K562 (cell line): Measurements from ENCODE around the gene ACTN1. TPM values are rescaled to one million over a fixed set of nuclear protein-coding genes. Genes with fewer than 3 reads are reported as not detected.

Experiments
- ATAC-seq: fragments of 200-7000 bp; cut with Tn5 transposase; 3 replicates; pipeline ENCODE4 v1.9.1; 2020; ENCODE audit warnings: moderate library complexity
- BruUV-seq: library from RNA; stranded (reverse); fragments of 400-500 nt; replicated peaks from 2 replicates; lab custom pipeline; 2021; lab: Mats Ljungman, UMichigan
- CTCF ChIA-PET: fragments of 300-600 bp; formaldehyde crosslinking; extraction: SDS; loops from one replicate; lab custom pipeline; 2021; ENCODE audit warnings: low intra/inter-chr PET ratio; lab: Yijun Ruan, JAX
- POLR2A ChIA-PET: fragments of 300-600, 350-650 bp; sonication (Branson Sonifier 250); formaldehyde crosslinking; extraction: SDS; loops from one replicate; lab custom pipeline; 2021; ENCODE audit warnings: antibody characterized with exemption, inconsistent platforms; lab: Yijun Ruan, JAX
- DNase-seq, 4 experiments: peaks; one replicate each; pipeline versions ENCODE4 v3.0.0 to v3.0.0-alpha.2; 2011 to 2018; ENCODE audit warnings: low spot score in 3 of 4, mixed read lengths in 3 of 4; ENCODE audit errors: extremely low read depth in 1 of 4
- FAIRE-seq: peaks from 2 replicates; lab custom pipeline; 2011; peaks lifted over from hg19 to GRCh38; lab: Jason Lieb, UNC
- H2AFZ ChIP-seq: 2 replicates; pipeline ENCODE4 v1.6.0; 2011; ENCODE audit warnings: low read depth, low read length, control low read depth, inconsistent platforms
- H3K27ac ChIP-seq: fragments of 200-600 bp; 3 replicates; pipeline ENCODE4 v1.8.0; 2011; ENCODE audit warnings: low read depth, mild to moderate bottlenecking, control low read depth, inconsistent platforms, low read length, moderate library complexity, mixed read lengths; ENCODE audit errors: extremely low read depth
- H3K27me3 ChIP-seq, 2 experiments: fragments of 300-600 bp in 1 of 2; 2 replicates in 1 of 2; 3 replicates in 1 of 2; pipeline versions ENCODE4 v1.6.0 to v1.8.0; 2011; ENCODE audit warnings: inconsistent platforms in 2 of 2, low read length in 2 of 2, mild to moderate bottlenecking in 1 of 2, mixed read lengths in 1 of 2, moderate library complexity in 1 of 2; ENCODE audit not compliant: control insufficient read depth in 2 of 2, insufficient read depth in 2 of 2
- H3K36me3 ChIP-seq: fragments of 300-600 bp; 3 replicates; pipeline ENCODE4 v1.8.0; 2011; ENCODE audit warnings: mild to moderate bottlenecking, low read length, inconsistent platforms; ENCODE audit not compliant: control insufficient read depth, insufficient read depth
- H3K4me1 ChIP-seq, 2 experiments: fragments of 200-600 bp in 1 of 2; replicated peaks in 1 of 2; 2 replicates in 1 of 2; 3 replicates in 1 of 2; pipeline versions ENCODE4 v1.5.1 to v1.8.0; 2011; ENCODE audit warnings: inconsistent platforms in 2 of 2, low read length in 2 of 2, mild to moderate bottlenecking in 1 of 2, mixed read lengths in 1 of 2, moderate library complexity in 1 of 2; ENCODE audit not compliant: control insufficient read depth in 2 of 2, insufficient read depth in 2 of 2
- H3K4me2 ChIP-seq: 2 replicates; pipeline ENCODE4 v1.6.1; 2011; ENCODE audit warnings: low read length, control low read depth, inconsistent platforms, mixed read lengths; ENCODE audit not compliant: insufficient read depth
- H3K4me3 ChIP-seq: fragments of 200-600 bp; sonication (generic), shearing (Covaris generic); 2 replicates; pipeline ENCODE4 v1.5.1; 2016; ENCODE audit warnings: control low read depth, inconsistent platforms
- H3K79me2 ChIP-seq: fragments of 200-600 bp; 3 replicates; pipeline ENCODE4 v1.8.0; 2011; ENCODE audit warnings: low read length, inconsistent platforms; ENCODE audit not compliant: control insufficient read depth, insufficient read depth
- H3K9ac ChIP-seq, 2 experiments: 2 replicates each; pipeline versions ENCODE4 v1.6.0 to v1.6.1; 2011; ENCODE audit warnings: low read depth in 2 of 2, low read length in 2 of 2, control low read depth in 1 of 2, inconsistent platforms in 1 of 2, mild to moderate bottlenecking in 1 of 2, mixed read lengths in 1 of 2; ENCODE audit not compliant: insufficient read depth in 1 of 2
- H3K9me1 ChIP-seq: one replicate; pipeline ENCODE4 v1.6.0; 2011; ENCODE audit warnings: inconsistent platforms, mild to moderate bottlenecking, low read length, moderate library complexity; ENCODE audit not compliant: control insufficient read depth, insufficient read depth
- H3K9me3 ChIP-seq: replicated peaks from 2 replicates; pipeline ENCODE4 v1.5.1; 2011; ENCODE audit warnings: low read depth, low read length, inconsistent platforms; ENCODE audit not compliant: control insufficient read depth, insufficient read depth
- H4K20me1 ChIP-seq: replicated peaks from 2 replicates; pipeline ENCODE4 v1.6.1; 2011; ENCODE audit warnings: low read length, inconsistent platforms, mixed read lengths; ENCODE audit not compliant: control insufficient read depth, insufficient read depth
- BCOR ChIP-seq: fragments of 450-650 bp; IDR thresholded peaks from 2 replicates; pipeline ENCODE4 v1.6.1; 2016
- CEBPG ChIP-seq, 3 experiments: fragments of 200-800 bp in 1 of 3; sonication (Bioruptor generic) in 1 of 3; sonication (generic) in 1 of 3; formaldehyde crosslinking in 1 of 3; IDR thresholded peaks in 2 of 3; conservative IDR thresholded peaks in 1 of 3; 2 replicates each; pipeline versions ENCODE4 v1.6.1 to v1.8.0; 2016 to 2022; ENCODE audit warnings: missing compliant biosample characterization in 2 of 3, missing genetic modification characterization in 2 of 3, mild to moderate bottlenecking in 1 of 3, missing genetic modification reagents in 1 of 3
- CREBBP ChIP-seq: IDR thresholded peaks from one replicate; pipeline ENCODE4 v1.6.1; 2012; ENCODE audit warnings: low read depth, mild to moderate bottlenecking, control low read depth, inconsistent platforms, low read length
- KDM1A ChIP-seq, 2 experiments: fragments of 450-650 bp; IDR thresholded peaks; 2 replicates each; pipeline ENCODE4 v1.6.1; 2016; ENCODE audit warnings: mild to moderate bottlenecking in 2 of 2
- RBM25 ChIP-seq: fragments of 200-400 bp; formaldehyde crosslinking; IDR thresholded peaks from 2 replicates; pipeline ENCODE4 v1.6.1; 2018; ENCODE audit warnings: low read length, low read depth, moderate library complexity; ENCODE audit not compliant: severe bottlenecking
- U2AF2 ChIP-seq: fragments of 200-400 bp; formaldehyde crosslinking; optimal IDR thresholded peaks from 2 replicates; pipeline ENCODE3; 2017; ENCODE audit warnings: low read depth, mild to moderate bottlenecking, low read length
- ZNF121 ChIP-seq: sonication (generic); formaldehyde crosslinking; conservative IDR thresholded peaks from 2 replicates; pipeline ENCODE4 v1.8.0; 2022; ENCODE audit warnings: missing genetic modification reagents
- ZNF668 ChIP-seq: fragments of 250-450 bp; sonication (Bioruptor Pico); IDR thresholded peaks from 2 replicates; pipeline ENCODE4 v1.8.0; 2022; ENCODE audit warnings: mild to moderate bottlenecking, inconsistent platforms
- WGBS: fragments of 100-300 bp; shearing (Covaris generic); methylation state at CpG from one replicate; pipeline ENCODE4 v1.1.6; 2016; ENCODE audit warnings: low coverage, mixed read lengths; ENCODE audit not compliant: insufficient coverage; ENCODE audit errors: missing lambda C conversion rate; 5-methylcytosine and 5-hydroxymethylcytosine counted together
- in situ Hi-C: fragments of 300-500 bp; cut with MboI; formaldehyde crosslinking; loops from 4 replicates; pipeline ENCODE4 v1.15.0; 2018; ENCODE audit warnings: inconsistent platforms, mixed read lengths
- intact Hi-C: fragments of 100-400 bp; cut with micrococcal nuclease; formaldehyde crosslinking; loops from 2 replicates; pipeline ENCODE4 v1.14.2; 2022
- polyA plus RNA-seq, 8 experiments: library from polyadenylated mRNA; depleted of rRNA in 4 of 8; stranded (reverse) in 5 of 8; unstranded in 3 of 8; fragments of >200 nt; fragmentation: Nextera tagmentation in 2 of 8; fragmentation: Illumina TruSeq in 1 of 8; extraction: Ambion mirVana in 2 of 8; extraction: Trizol in 1 of 8; gene quantifications; 2 replicates each; pipeline versions ENCODE4 v1.2.1 to v1.2.3, GENCODE V29; 2011 to 2014; ENCODE audit warnings: inconsistent platforms in 1 of 8, missing spikeins in 1 of 8
- total RNA-seq, 7 experiments: library from RNA; depleted of rRNA in 6 of 7; stranded (reverse); fragments of >200 nt in 6 of 7; fragmentation: Illumina TruSeq in 2 of 7; extraction: Trizol in 2 of 7; gene quantifications; 2 replicates each; pipeline versions ENCODE4 v1.2.1 to v1.2.3, GENCODE V29; 2011 to 2021; ENCODE audit warnings: low replicate concordance in 1 of 7
- TF ChIP-seq, protein P1 (sequence below): sonication (generic); formaldehyde crosslinking; IDR thresholded peaks from 2 replicates; pipeline ENCODE4 v1.4.0; 2020; ENCODE audit warnings: mild to moderate bottlenecking, missing genetic modification reagents
- TF ChIP-seq, protein P2 (sequence below), 2 experiments: IDR thresholded peaks in 1 of 2; conservative IDR thresholded peaks in 1 of 2; 2 replicates each; pipeline ENCODE4 v1.6.1; 2016; ENCODE audit warnings: low read depth in 2 of 2, mild to moderate bottlenecking in 1 of 2, missing compliant biosample characterization in 1 of 2, missing genetic modification characterization in 1 of 2, moderate library complexity in 1 of 2
- TF ChIP-seq, protein P3 (sequence below): fragments of 250-450 bp; sonication (Bioruptor Pico); IDR thresholded peaks from 2 replicates; pipeline ENCODE4 v1.5.0; 2021
- TF ChIP-seq, protein P4 (sequence below): sonication (generic); formaldehyde crosslinking; IDR thresholded peaks from 2 replicates; pipeline ENCODE4 v1.8.0; 2023; ENCODE audit warnings: mild to moderate bottlenecking, missing genetic modification reagents

The ACTN1 gene
- total and polyA plus RNA-seq, 9 of the 15 experiments (the other 6 are each of a cell fraction or from before 2014, with no cell fraction given), result 2.2 to 67.7 (median 34.5) TPM

DNA sequence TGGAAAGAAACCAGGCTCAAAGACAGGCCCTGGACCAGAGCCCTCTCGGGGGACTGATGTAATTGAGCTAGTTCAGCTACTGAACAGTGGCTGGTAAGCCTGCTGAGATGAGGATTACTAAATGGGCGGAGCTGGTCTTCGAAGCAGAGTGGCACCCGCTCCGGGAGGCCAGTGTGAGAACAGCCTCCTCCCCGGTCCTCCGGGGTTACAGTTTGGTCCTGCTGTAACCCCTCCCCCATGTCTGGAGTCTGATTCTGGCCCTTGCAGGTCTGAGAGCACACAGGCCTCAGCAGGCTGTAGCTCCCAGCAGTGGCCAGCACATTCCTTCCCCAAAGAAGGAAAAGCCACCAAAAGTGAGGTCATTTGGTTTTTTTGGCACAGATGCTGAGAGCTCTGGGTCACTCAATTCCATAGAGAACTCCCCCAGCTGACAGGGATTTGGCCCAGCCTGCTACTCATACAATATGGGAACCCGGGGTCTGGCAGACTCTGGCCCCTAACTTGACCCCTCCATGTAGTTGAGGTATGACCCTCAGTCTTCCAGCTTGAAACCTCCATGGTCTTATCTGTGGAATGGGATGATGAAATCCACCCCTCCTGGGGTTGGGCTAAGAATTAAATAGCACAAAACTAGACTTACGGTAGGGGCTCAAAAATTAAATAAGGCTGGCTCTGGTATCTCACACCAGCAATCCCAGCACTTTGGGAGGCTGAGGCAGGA lies 39.0 kb downstream of the ACTN1 start:
- intact Hi-C loops (no loop called here), in situ Hi-C loops (no loop called here)
- no peak overlapping the region for H3K9ac ChIP-seq
- BruUV-seq, result no TSS peak
- peaks cover 7 to 18% of the 10 kb centered on the region in 2 experiments; a peak in 4 of 5 replicates for H3K4me1 ChIP-seq
- POLR2A ChIA-PET, result interaction anchor here (0.6 to 1.0 kb wide), 5 partner anchors 12 to 708 kb away, joined by 3 read pairs; no protein-coding TSS in a partner anchor
- CTCF ChIA-PET, result no interaction called here
- H2AFZ ChIP-seq, result no peak overlapping the region
- FAIRE-seq (no peak), ATAC-seq (peak; percentile 29; the same call in 2 of the 3 replicates), DNase-seq (no peak)
- TF ChIP-seq, protein P1, sequence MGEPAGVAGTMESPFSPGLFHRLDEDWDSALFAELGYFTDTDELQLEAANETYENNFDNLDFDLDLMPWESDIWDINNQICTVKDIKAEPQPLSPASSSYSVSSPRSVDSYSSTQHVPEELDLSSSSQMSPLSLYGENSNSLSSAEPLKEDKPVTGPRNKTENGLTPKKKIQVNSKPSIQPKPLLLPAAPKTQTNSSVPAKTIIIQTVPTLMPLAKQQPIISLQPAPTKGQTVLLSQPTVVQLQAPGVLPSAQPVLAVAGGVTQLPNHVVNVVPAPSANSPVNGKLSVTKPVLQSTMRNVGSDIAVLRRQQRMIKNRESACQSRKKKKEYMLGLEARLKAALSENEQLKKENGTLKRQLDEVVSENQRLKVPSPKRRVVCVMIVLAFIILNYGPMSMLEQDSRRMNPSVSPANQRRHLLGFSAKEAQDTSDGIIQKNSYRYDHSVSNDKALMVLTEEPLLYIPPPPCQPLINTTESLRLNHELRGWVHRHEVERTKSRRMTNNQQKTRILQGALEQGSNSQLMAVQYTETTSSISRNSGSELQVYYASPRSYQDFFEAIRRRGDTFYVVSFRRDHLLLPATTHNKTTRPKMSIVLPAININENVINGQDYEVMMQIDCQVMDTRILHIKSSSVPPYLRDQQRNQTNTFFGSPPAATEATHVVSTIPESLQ (CRISPR knock-in tag), result no peak
- peak; percentile 36; the same call in 1 of the 2 replicates for TF ChIP-seq BCOR
- 0 out of 4 replicates have a peak, but pooled peaks of 1 of the 2 experiments have one; percentile 18 for TF ChIP-seq KDM1A (IDR thresholded peaks at IDR 0.05)
- TF ChIP-seq, protein P2, sequence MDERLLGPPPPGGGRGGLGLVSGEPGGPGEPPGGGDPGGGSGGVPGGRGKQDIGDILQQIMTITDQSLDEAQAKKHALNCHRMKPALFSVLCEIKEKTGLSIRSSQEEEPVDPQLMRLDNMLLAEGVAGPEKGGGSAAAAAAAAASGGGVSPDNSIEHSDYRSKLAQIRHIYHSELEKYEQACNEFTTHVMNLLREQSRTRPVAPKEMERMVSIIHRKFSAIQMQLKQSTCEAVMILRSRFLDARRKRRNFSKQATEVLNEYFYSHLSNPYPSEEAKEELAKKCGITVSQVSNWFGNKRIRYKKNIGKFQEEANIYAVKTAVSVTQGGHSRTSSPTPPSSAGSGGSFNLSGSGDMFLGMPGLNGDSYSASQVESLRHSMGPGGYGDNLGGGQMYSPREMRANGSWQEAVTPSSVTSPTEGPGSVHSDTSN (CRISPR knock-in tag; IDR thresholded peaks at IDR 0.05; ENCODE audit: low read depth), result no peak
- TF ChIP-seq, protein P2 (tag; conservative IDR thresholded peaks at IDR 0.05; ENCODE audit: low read depth), result no peak
- TF ChIP-seq ZNF121, result peak; percentile 89; the same call in 1 of the 2 replicates
- TF ChIP-seq CEBPG (CRISPR knock-in tag; IDR thresholded peaks at IDR 0.05), result no peak
- TF ChIP-seq CEBPG (tag; conservative IDR thresholded peaks at IDR 0.05 in 1 of 2, IDR thresholded peaks at IDR 0.05 in 1 of 2), result 0 out of 4 replicates have a peak, but pooled peaks of 1 of the 2 experiments have one; percentile 17
- TF ChIP-seq, protein P3, sequence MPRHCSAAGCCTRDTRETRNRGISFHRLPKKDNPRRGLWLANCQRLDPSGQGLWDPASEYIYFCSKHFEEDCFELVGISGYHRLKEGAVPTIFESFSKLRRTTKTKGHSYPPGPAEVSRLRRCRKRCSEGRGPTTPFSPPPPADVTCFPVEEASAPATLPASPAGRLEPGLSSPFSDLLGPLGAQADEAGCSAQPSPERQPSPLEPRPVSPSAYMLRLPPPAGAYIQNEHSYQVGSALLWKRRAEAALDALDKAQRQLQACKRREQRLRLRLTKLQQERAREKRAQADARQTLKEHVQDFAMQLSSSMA (CRISPR knock-in tag), result no peak
- TF ChIP-seq RBM25, result peak; percentile 50
- TF ChIP-seq CREBBP, result no peak
- TF ChIP-seq ZNF668 (CRISPR knock-in tag), result no peak
- TF ChIP-seq, protein P4, sequence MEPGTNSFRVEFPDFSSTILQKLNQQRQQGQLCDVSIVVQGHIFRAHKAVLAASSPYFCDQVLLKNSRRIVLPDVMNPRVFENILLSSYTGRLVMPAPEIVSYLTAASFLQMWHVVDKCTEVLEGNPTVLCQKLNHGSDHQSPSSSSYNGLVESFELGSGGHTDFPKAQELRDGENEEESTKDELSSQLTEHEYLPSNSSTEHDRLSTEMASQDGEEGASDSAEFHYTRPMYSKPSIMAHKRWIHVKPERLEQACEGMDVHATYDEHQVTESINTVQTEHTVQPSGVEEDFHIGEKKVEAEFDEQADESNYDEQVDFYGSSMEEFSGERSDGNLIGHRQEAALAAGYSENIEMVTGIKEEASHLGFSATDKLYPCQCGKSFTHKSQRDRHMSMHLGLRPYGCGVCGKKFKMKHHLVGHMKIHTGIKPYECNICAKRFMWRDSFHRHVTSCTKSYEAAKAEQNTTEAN (CRISPR knock-in tag), result no peak
- no peak for TF ChIP-seq U2AF2
- H3K9me3 ChIP-seq, result no peaks in the 10 kb centered on the region
- no peaks in the 10 kb centered on the region for H3K27me3 ChIP-seq
- H3K4me3 ChIP-seq, result no peak overlapping the region
- H3K79me2 ChIP-seq, result peaks cover 10% of the 10 kb centered on the region
- WGBS, result 56% methylated on average over 9 of the region's 9 CpGs
- no peak overlapping the region for H3K27ac ChIP-seq
- H4K20me1 ChIP-seq, result peaks cover 40% of the 10 kb centered on the region
- no peaks in the 10 kb centered on the region; the same call in 2 of the 3 replicates for H3K36me3 ChIP-seq
- no peak overlapping the region for H3K4me2 ChIP-seq
- H3K9me1 ChIP-seq, result peaks cover 4% of the 10 kb centered on the region
